Fibroblast of mammary gland (primary cell): ENCODE measurements around the gene HNRNPM.

Source experiments
- DNase-seq: peaks from one replicate; pipeline ENCODE4 v3.0.0-alpha.2; 2010; ENCODE audit warnings: low read depth
- H3K4me3 ChIP-seq: 2 replicates; pipeline ENCODE4 v1.5.1; 2011; ENCODE audit warnings: low read depth, mild to moderate bottlenecking, low read length, moderate library complexity; ENCODE audit not compliant: control insufficient read depth
- CTCF ChIP-seq: conservative IDR thresholded peaks from 2 replicates; pipeline ENCODE4 v1.5.1; 2011; ENCODE audit warnings: low read depth, low read length, inconsistent platforms; ENCODE audit not compliant: control insufficient read depth, insufficient read depth

Gene HNRNPM

GRCh38 chr19:8490395-8490760 lies 45.6 kb downstream of the HNRNPM start:
- no peak for DNase-seq
- TF ChIP-seq CTCF = no peak
- H3K4me3 ChIP-seq = no peak overlapping the region

GRCh38 chr19:8490873-8491272 lies 46.1 kb downstream of the HNRNPM start:
- DNase-seq = no peak
- H3K4me3 ChIP-seq = no peak overlapping the region
- no peak for TF ChIP-seq CTCF

GRCh38 chr19:8491574-8491973 lies 46.8 kb downstream of the HNRNPM start:
- DNase-seq = no peak
- H3K4me3 ChIP-seq = no peak overlapping the region
- TF ChIP-seq CTCF = peak; percentile 12

- no peak for TF ChIP-seq CTCF
- no peak overlapping the region for H3K4me3 ChIP-seq
Observed at GRCh38 chr19:8494158-8494557, 49.4 kb downstream of the HNRNPM start.

GRCh38 chr19:8498295-8498694 lies 53.5 kb downstream of the HNRNPM start:
- TF ChIP-seq CTCF = no peak
- DNase-seq = no peak
- no peak overlapping the region for H3K4me3 ChIP-seq

More at GRCh38 chr19:8494158-8494557, 49.4 kb downstream of the HNRNPM start:
- no peak for DNase-seq

GRCh38 chr19:8499048-8499833 lies 54.5 kb downstream of the HNRNPM start:
- H3K4me3 ChIP-seq = no peak overlapping the region
- DNase-seq = no peak
- TF ChIP-seq CTCF = no peak
